NCI-H146 treated with DMSO at 0.1 percent for 48 hours (cell line): ENCODE measurements around the gene PLCL2.

Experiments
- DNase-seq: peaks from one replicate; lab custom pipeline; 2025; ENCODE audit not compliant: unreplicated experiment; lab: John Stamatoyannopoulos, UW

Gene PLCL2

GRCh38 chr3:17006132-17006852 is 121.5 kb downstream of the PLCL2 start:
- DNase-seq = no peak

- DNase-seq = no peak
These were observed 122.5 kb downstream of the PLCL2 start for GRCh38 chr3:17007284-17007683.

GRCh38 chr3:17009826-17010225 is 125.1 kb downstream of the PLCL2 start:
- DNase-seq = no peak

- no peak for DNase-seq
These were observed 127.1 kb downstream of the PLCL2 start for GRCh38 chr3:17011728-17012338.

- DNase-seq = no peak
These were observed 128.3 kb downstream of the PLCL2 start for GRCh38 chr3:17013050-17013449.

GRCh38 chr3:17013571-17013970 is 128.8 kb downstream of the PLCL2 start:
- no peak for DNase-seq

- DNase-seq = no peak
These were observed 129.5 kb downstream of the PLCL2 start for GRCh38 chr3:17014284-17014683.

GRCh38 chr3:17014709-17015108 is 130.0 kb downstream of the PLCL2 start:
- DNase-seq = no peak

- DNase-seq = no peak
These were observed 136.9 kb downstream of the PLCL2 start for GRCh38 chr3:17021614-17022013.

GRCh38 chr3:17023006-17023664 is 138.4 kb downstream of the PLCL2 start:
- DNase-seq = no peak

GRCh38 chr3:17025594-17026139 is 140.9 kb downstream of the PLCL2 start:
- DNase-seq = no peak

GRCh38 chr3:17027318-17027717 is 142.6 kb downstream of the PLCL2 start:
- no peak for DNase-seq

GRCh38 chr3:17028363-17028762 is 143.6 kb downstream of the PLCL2 start:
- DNase-seq = no peak

GRCh38 chr3:17030438-17030837 is 145.7 kb downstream of the PLCL2 start:
- no peak for DNase-seq

- DNase-seq = no peak
These were observed 146.3 kb downstream of the PLCL2 start for GRCh38 chr3:17030956-17031652.

GRCh38 chr3:17032407-17033034 is 147.8 kb downstream of the PLCL2 start:
- no peak for DNase-seq

GRCh38 chr3:17033516-17034168 is 148.9 kb downstream of the PLCL2 start:
- DNase-seq = no peak

- DNase-seq = no peak
These were observed 150.3 kb downstream of the PLCL2 start for GRCh38 chr3:17035033-17035432.

GRCh38 chr3:17035966-17036365 is 151.2 kb downstream of the PLCL2 start:
- DNase-seq = no peak

- no peak for DNase-seq
These were observed 153.4 kb downstream of the PLCL2 start for GRCh38 chr3:17038141-17038540.
